GM19468 (cell line): ENCODE measurements around the gene NHERF2.
A peak's percentile ranks its signal among the peaks of the same experiment; 100 is the strongest.

ENCODE experiments used
- ATAC-seq: cut with Tn5 transposase; IDR thresholded peaks from one replicate; pipeline ENCODE4 v1.9.1; 2021; ENCODE audit warnings: mild to moderate bottlenecking, moderate library complexity, moderate number of reproducible peaks; ENCODE audit not compliant: unreplicated experiment; ENCODE audit errors: extremely low read depth

NHERF2 gene

GRCh38 chr16:2037647-2038381, 11.1 kb downstream of the NHERF2 start:
- no peak for ATAC-seq

- ATAC-seq, result no peak
Measured at GRCh38 chr16:2038382-2039231, 11.9 kb downstream of the NHERF2 start.

GRCh38 chr16:2039274-2040031, 12.8 kb downstream of the NHERF2 start:
- no peak for ATAC-seq

- ATAC-seq, result no peak
Measured at GRCh38 chr16:2040041-2040786, 13.5 kb downstream of the NHERF2 start.

DNA sequence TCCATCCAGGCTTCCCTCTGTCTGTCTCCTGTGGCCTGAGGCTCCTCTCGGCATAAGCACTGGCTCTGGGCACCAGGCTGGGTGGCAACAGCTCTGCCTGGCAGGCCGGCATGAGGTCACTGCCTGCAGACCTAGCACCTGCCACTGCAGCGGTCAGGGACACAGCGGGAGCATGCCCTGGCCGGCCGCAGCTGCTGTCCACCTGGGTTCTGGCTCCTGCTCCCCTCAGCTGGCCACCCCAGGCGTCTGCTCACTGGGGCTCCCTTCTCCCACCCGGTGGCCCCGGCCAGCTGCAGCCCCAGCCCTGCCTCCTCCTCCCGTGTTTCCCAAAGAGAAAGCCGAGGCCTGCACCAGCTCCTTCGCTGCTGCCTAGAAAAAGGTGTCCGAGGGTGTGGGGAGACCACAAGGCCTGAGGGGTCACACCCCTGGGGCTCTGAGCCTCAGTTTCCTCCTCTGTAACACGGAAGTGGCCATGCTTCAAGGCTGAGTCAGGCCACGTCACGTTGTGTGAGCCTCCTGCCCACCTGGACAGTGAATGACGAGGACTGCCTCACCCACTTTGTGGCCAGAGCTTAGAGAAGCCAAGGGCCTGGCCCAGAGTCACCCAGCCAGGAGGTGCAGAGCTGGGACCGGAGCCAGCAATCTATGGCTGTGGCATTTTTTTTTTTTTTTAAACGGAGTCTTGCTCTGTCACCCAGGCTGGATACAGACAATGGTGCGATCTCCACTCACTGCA, 14.3 kb downstream of the NHERF2 start:
- no peak for ATAC-seq

DNA sequence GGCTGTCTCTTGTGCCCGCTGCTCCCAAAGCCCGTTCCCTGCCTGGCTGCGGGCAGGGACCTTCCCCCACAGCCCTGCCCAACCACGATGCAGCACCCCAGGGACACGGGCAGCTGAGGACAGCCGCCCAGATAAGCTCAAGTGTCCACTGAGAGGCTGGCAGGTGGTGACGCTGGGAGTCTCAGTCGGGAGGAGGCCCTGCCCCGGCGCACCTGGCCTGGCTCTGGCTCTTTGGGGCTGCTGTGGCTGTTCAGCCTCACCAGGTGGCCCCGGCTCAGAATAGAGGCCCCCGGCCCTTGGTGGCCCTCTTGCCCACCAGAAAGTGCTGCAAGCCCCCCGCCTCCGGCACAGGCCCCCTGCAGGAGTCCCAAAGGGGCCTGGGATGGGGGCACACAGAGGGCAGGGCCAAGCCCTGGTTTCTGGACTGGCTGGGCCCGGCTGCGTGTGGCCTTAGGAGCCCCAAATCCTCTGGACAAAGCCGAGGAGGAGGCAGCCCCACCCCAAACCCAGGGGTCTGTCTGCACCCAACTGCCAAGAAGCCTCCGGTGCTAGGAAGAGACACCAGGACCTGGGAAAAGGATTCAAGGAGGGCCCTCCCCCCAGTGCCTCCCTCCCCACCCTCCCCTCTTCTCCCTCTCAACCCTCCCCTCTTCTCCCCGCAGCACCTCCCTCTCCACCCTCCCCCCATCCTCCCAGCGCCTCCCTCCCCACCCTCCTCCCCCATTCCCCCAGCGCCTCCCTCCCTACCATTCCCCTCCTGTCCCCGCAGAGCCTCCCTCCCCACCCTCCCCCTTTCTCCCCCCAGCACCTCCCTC, 15.7 kb downstream of the NHERF2 start:
- no peak for ATAC-seq

- ATAC-seq, result no peak
Measured at GRCh38 chr16:2042986-2043666, 16.4 kb downstream of the NHERF2 start.

- no peak for ATAC-seq
Measured at GRCh38 chr16:2043667-2044451, 17.2 kb downstream of the NHERF2 start.

DNA sequence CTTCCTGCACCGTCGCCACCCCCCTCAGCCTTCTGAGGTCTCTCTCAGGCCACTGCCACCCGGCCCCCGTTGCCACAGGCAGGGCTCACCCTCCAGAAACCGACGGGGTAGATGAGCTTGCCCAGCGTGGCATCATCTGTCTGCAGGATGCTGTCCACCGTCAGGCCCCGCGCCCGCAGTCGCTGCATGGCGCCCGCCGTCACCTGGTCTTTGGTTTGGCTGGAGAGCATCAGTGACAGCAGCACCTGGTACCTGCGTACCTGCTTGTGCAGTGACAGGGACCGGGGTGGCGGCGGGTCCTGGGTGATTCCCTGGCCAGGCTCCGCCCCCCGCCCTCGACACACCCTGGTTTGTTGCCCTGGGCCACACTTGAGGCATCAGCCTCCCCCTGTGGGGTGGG, 17.8 kb downstream of the NHERF2 start:
- ATAC-seq, result no peak

DNA sequence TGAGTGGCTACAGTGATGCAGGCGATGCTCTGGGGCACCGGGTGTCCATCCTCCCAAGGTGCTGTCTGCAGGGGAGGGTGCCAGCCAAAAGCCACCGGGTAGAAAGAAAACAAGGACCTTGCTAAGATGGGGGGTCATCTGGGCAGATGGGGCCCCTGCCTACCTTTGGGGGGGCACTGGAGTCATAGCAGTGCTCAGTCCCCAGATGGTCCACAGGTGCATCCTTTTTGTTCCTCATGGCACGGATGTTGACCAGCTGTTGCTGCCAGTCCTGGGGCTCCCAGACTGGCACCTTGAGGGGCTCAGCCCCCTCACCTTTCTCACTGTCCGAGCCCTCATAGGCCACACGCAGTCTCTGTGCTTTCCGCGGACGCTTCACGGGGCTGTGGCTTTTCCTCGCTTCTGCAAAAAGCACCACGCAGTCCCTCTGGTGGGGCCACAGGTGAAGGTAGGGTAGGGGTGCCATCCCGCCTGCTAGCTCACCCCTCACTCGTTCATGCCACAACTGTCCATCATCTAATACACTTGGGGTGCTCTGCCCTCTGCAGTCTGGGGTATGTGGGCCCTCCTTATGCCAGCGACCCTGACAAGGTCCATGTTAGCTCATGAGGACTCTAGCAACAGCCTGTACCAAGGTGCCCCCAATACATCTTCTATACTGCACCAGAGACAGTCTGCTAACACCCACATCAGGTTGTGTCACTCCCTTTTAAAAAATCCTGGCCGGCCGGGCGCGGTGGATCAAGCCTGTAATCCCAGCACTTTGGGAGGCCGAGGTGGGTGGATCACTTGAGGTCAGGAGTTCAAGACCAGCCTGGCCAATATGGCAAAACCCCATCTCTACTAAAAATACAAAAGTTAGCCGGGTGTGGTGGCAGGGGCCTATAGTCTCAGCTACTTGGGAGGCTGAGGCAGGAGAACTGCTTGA, 19.5 kb downstream of the NHERF2 start:
- ATAC-seq, result no peak

DNA sequence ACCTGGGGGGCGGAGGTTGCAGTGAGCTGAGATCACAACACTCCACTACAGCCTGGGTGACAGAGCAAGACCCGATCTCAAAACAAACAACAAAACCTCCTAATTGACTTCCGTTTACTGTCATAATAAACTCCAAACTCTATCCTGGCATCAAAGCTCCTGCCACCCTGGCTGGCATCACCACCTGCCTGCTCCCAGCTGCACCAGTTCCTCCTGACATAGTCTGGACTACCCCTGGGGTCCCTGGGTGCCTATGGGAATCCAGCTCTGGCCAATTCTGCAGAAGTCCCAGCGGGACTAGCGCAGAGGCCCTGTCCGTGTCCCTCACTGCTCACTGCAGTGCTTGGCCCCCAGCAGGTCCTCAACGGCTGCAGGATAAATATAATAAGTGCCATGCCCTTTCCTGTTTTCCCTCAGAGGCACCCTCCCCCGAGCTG, 20.2 kb downstream of the NHERF2 start:
- ATAC-seq, result no peak

- ATAC-seq, result peak; percentile 97
Measured at GRCh38 chr16:2047330-2048115, 20.8 kb downstream of the NHERF2 start, which contains the start of the genes NTHL1 and TSC2. NTHL1 (minus strand) TSS chr16:2047834; CDS start chr16:2047823, 11 bp downstream. TSC2 (plus strand) TSS chr16:2047985; CDS start chr16:2048616, 631 bp downstream.

DNA sequence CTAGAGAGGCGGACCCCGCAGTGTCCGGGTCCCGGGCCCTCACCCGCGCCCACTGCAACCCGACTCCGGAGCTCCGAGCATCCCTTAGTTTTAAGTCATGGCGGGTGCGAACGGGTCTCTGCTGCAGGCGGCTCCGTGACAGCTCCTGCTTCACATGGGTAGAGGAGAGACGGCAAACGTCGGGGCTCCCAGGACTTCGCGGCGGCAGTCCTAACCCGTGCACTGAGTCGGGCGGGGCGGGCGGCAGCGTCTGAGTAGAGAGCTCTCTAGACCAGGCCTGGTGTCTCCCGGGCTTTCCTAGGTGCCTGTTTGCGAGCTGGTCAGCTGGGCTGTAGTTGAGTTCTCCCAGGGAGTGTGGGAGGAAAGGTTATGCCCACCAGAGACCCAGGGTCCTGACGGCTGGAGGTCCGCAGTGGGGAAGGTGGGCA, 21.4 kb downstream of the NHERF2 start:
- no peak for ATAC-seq

DNA sequence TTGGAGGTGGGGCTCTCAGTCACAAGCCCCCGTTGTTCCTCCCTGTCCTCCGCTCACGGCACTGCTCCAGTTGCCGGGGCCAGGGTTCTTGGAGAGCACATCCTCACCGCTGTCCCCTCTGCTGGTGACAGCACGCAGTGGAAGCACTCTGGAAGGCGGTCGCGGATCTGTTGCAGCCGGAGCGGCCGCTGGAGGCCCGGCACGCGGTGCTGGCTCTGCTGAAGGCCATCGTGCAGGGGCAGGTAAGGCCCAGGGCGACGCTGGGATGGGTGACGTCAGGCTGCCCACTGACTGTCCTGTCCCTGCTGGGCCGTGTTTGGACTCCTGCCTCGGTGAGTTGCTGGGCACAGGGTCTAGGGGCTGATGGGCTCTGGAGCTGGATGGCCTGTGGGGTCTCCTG, 26.5 kb downstream of the NHERF2 start:
- ATAC-seq, result no peak

GRCh38 chr16:2053897-2054296, 27.2 kb downstream of the NHERF2 start:
- no peak for ATAC-seq
